GM19240 (cell line): ENCODE results near the gene SPTLC3.

Source experiments
- DNase-seq: peaks from one replicate; pipeline ENCODE4 v3.0.0; 2011; ENCODE audit warnings: low spot score; ENCODE audit not compliant: insufficient read length

The SPTLC3 gene

GRCh38 chr20:13094976-13095375 is 86.2 kb downstream of the SPTLC3 start:
- DNase-seq: no peak

- no peak for DNase-seq
These were observed 90.1 kb downstream of the SPTLC3 start for GRCh38 chr20:13098720-13099355.

- DNase-seq: no peak
These were observed 90.9 kb downstream of the SPTLC3 start for GRCh38 chr20:13099676-13100075.

GRCh38 chr20:13101276-13101675 is 92.5 kb downstream of the SPTLC3 start:
- no peak for DNase-seq

- DNase-seq: no peak
These were observed 92.9 kb downstream of the SPTLC3 start for GRCh38 chr20:13101706-13102105.

- no peak for DNase-seq
These were observed 93.5 kb downstream of the SPTLC3 start for GRCh38 chr20:13102237-13102636.

GRCh38 chr20:13102694-13103093 is 93.9 kb downstream of the SPTLC3 start:
- DNase-seq: no peak

- DNase-seq: no peak
These were observed 96.3 kb downstream of the SPTLC3 start for GRCh38 chr20:13105039-13105438.

GRCh38 chr20:13105864-13106457 is 97.2 kb downstream of the SPTLC3 start:
- DNase-seq: no peak

- no peak for DNase-seq
These were observed 100.9 kb downstream of the SPTLC3 start for GRCh38 chr20:13109658-13110057.

- DNase-seq: no peak
These were observed 102.0 kb downstream of the SPTLC3 start for GRCh38 chr20:13110796-13111195.

- DNase-seq: no peak
These were observed 102.6 kb downstream of the SPTLC3 start for GRCh38 chr20:13111249-13111911.

- no peak for DNase-seq
These were observed 105.0 kb downstream of the SPTLC3 start for GRCh38 chr20:13113731-13114130.

- DNase-seq: no peak
These were observed 108.4 kb downstream of the SPTLC3 start for GRCh38 chr20:13117200-13117599.

- DNase-seq: no peak
These were observed 109.9 kb downstream of the SPTLC3 start for GRCh38 chr20:13118676-13119075.

- DNase-seq: no peak
These were observed 110.8 kb downstream of the SPTLC3 start for GRCh38 chr20:13119583-13119982.

- no peak for DNase-seq
These were observed 111.7 kb downstream of the SPTLC3 start for GRCh38 chr20:13120471-13120870.

- DNase-seq: no peak
These were observed 113.2 kb downstream of the SPTLC3 start for GRCh38 chr20:13121840-13122515.

- DNase-seq: no peak
These were observed 116.7 kb downstream of the SPTLC3 start for GRCh38 chr20:13125486-13125885.

- DNase-seq: no peak
These were observed 119.4 kb downstream of the SPTLC3 start for GRCh38 chr20:13128173-13128572.

- DNase-seq: no peak
These were observed 121.4 kb downstream of the SPTLC3 start for GRCh38 chr20:13130061-13130706.

- DNase-seq: no peak
These were observed 121.9 kb downstream of the SPTLC3 start for GRCh38 chr20:13130707-13131103.
